ENCODE data around the gene MACROD2.

DNA sequence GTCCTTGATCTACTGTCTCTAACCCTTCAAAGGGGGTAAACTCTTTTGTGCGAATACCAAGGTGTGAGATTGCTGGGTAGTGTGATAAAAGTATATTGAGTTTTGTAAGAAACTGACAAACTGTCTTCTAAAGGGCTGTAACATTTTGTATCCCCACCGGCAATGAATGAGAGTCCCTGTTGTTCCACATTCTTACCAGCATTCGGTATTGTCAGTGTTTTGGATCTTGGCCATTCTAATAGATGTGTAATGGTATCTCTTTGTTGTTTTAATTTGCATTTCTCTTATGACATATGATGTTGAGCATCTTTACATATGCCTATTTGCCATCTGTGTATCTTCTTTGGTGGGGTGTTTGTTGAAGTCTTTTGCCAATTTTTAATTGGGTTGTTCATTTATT lies 1487.2 kb downstream of the MACROD2 start:
- TF ChIP-seq POLR2A (IDR thresholded peaks at IDR 0.05; ENCODE audit: low read depth, low read length): no peak
- TF ChIP-seq POU2F2 (IDR thresholded peaks at IDR 0.05; ENCODE audit: low read depth, low read length): no peak
- no peak for TF ChIP-seq POLR2AphosphoS5 (IDR thresholded peaks at IDR 0.05; ENCODE audit: low read depth, low read length)
- TF ChIP-seq PAX5 (IDR thresholded peaks at IDR 0.05; ENCODE audit: insufficient read depth, low read length, severe bottlenecking): no peak
- no peak for TF ChIP-seq TAF1 (IDR thresholded peaks at IDR 0.05; ENCODE audit: low read depth, low read length)
